Lung (tissue), 12 donors: Measurements from ENCODE around the gene WEE1. TPM values are rescaled to one million over a fixed set of nuclear protein-coding genes. Genes with fewer than 3 reads are reported as not detected.

Experiments used
- ATAC-seq: fragments of 200-7000 bp; cut with Tn5 transposase; one replicate; pipeline ENCODE4 v1.9.1; 2020; ENCODE audit warnings: moderate number of reproducible peaks; ENCODE audit not compliant: insufficient read depth, low FRiP score
- DNase-seq, 3 donors: peaks; one replicate each; pipeline ENCODE4 v3.0.0-alpha.2; 2013 to 2017
- H3K27ac ChIP-seq, 2 donors: one replicate each; pipeline ENCODE4 v1.5.1; 2013; ENCODE audit warnings: mild to moderate bottlenecking in 2 of 2, moderate library complexity in 2 of 2, control low read depth in 1 of 2, inconsistent platforms in 1 of 2, low read depth in 1 of 2, low read length in 1 of 2
- H3K27me3 ChIP-seq, 3 donors: one replicate each; pipeline ENCODE4 v1.5.1; 2013; ENCODE audit warnings: low read length in 2 of 3; ENCODE audit not compliant: control insufficient read depth in 3 of 3, insufficient read depth in 3 of 3
- H3K36me3 ChIP-seq, 4 donors: one replicate each; pipeline ENCODE4 v1.5.1; 2013; ENCODE audit warnings: low read length in 4 of 4, mild to moderate bottlenecking in 1 of 4, moderate library complexity in 1 of 4; ENCODE audit not compliant: control insufficient read depth in 4 of 4, insufficient read depth in 4 of 4
- H3K4me1 ChIP-seq, 5 donors: one replicate each; pipeline ENCODE4 v1.5.1; 2013; ENCODE audit warnings: low read length in 5 of 5, mild to moderate bottlenecking in 2 of 5, moderate library complexity in 1 of 5; ENCODE audit not compliant: control insufficient read depth in 5 of 5, insufficient read depth in 5 of 5
- H3K4me3 ChIP-seq: one replicate; pipeline ENCODE4 v1.5.1; 2013; ENCODE audit warnings: mild to moderate bottlenecking, control low read depth, moderate library complexity
- H3K9ac ChIP-seq, 2 donors: one replicate each; pipeline ENCODE4 v1.5.1; 2013; ENCODE audit warnings: low read length in 2 of 2, control low read depth in 1 of 2; ENCODE audit not compliant: insufficient read depth in 1 of 2
- H3K9me3 ChIP-seq, 4 donors: one replicate each; pipeline ENCODE4 v1.5.1; 2013; ENCODE audit warnings: low read length in 3 of 4, mild to moderate bottlenecking in 1 of 4, moderate library complexity in 1 of 4; ENCODE audit not compliant: control insufficient read depth in 4 of 4, insufficient read depth in 3 of 4
- CTCF ChIP-seq: IDR thresholded peaks from 2 replicates; pipeline ENCODE4 v1.5.1; 2012; ENCODE audit warnings: mild to moderate bottlenecking; ENCODE audit errors: control extremely low read depth, extremely low read depth
- WGBS, 2 donors: extraction: QIAGEN DNeasy Blood & Tissue Kit; methylation state at CpG; one replicate each; pipeline ENCODE4 v1.1.7; 2013; 5-methylcytosine and 5-hydroxymethylcytosine counted together
- polyA plus RNA-seq, 2 donors: library from polyadenylated mRNA; stranded (reverse); fragments of 200-250 nt; gene quantifications; one replicate each; pipeline ENCODE4 v1.2.1, GENCODE V29; 2013
- total RNA-seq, 2 donors: library from RNA; depleted of rRNA in 1 of 2; stranded (reverse); fragments of >200 nt in 1 of 2; gene quantifications; one replicate each; pipeline ENCODE4 v1.2.1, GENCODE V29; 2014 to 2021
- donor health status: control.
- donor health status: control.
- donor health status: Bipolar disorder and iron deficiency.
- donor health status: healthy.
- donor health status: DM: yes; HTN: yes; CAD: no.

Gene WEE1
- total and polyA plus RNA-seq, 4 donors, result 5.0 to 48.9 (median 9.7) TPM

DNA sequence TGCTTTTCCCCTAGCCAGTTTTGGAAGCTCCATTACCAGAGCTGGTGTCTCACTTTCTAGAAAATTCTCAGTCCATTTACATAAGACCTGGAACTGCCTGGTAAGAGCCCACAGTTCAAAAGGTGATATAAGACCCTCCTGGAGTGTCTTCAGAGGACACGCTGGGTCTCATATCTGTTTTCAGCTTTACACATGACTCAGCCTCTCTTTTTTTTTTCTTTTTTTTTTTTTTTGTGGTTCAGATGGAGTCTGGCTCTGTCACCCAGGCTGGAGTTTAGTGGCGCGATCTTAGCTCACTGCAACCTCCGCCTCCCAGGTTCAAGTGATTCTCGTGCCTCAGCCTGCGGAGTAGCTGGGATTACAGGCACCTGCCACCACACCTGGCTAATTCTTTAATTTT lies 30.7 kb downstream of the WEE1 start:
- peaks cover 0 to 3% (median 0%) of the 10 kb centered on the region in 4 donors for H3K9me3 ChIP-seq
- TF ChIP-seq CTCF, result no peak

GRCh38 chr11:9605742-9606141 lies 32.3 kb downstream of the WEE1 start:
- Histone ChIP-seq H3K9me3 (peaks cover 0 to 3% (median 0%) of the 10 kb centered on the region in 4 donors), H3K4me1 (peaks cover 0 to 9% (median 0%) of the 10 kb centered on the region in 5 donors), H3K4me3 (no peak overlapping the region), H3K9ac (no peak overlapping the region), H3K27me3 (no peaks in the 10 kb centered on the region), H3K27ac (no peak overlapping the region), H3K36me3 (no peaks in the 10 kb centered on the region)
- ATAC-seq (no peak), DNase-seq (no peak)
- 74 to 90% methylated on average over 5 of the region's 5 CpGs for WGBS, 2 donors
- no peak for TF ChIP-seq CTCF

More for the DNA sequence above, 30.7 kb downstream of the WEE1 start:
- Histone ChIP-seq H3K4me1 (peaks cover 0 to 9% (median 0%) of the 10 kb centered on the region in 5 donors), H3K27ac (no peak overlapping the region), H3K4me3 (no peak overlapping the region), H3K9ac (no peak overlapping the region), H3K27me3 (no peaks in the 10 kb centered on the region), H3K36me3 (no peaks in the 10 kb centered on the region)
- no peak for DNase-seq
- no peak for ATAC-seq
- 76 to 89% methylated on average over 6 of the region's 6 CpGs for WGBS, 2 donors

DNA sequence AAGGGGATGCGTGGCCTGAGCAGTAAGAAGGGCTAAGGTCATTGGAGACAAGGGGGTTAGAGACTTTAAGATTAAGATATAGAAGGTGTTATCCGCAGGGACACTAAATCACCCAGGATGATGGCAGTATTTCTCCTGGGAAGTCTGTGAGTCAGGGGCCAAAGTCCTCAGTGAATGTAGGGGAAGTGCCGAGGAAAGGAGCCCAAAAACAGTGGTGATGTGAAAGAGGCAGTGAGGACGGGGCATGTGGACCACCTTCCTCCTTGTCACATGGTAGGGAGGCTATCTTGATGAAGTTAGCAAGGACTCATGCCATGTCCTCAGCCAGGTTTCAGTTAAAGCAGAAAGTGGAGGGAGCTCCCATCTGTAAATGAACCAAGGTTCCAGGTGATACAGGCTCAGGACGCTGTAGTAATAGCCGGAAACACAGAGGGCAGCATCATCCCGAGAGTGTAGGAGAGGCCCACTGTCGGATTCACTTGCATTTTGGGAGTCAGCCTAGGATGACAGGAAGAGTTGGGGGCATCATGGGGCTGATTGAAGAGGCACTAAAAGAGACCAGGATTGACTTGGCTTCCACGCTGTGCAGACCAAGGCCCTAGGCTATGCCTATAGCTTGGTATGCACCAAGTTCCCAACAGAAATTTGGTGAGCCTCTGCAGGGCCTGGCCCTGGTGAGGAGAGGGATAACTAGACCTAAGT lies 33.5 kb downstream of the WEE1 start:
- no peak for ATAC-seq
- WGBS, 2 donors, result 86 to 90% methylated on average over 9 of the region's 9 CpGs
- Histone ChIP-seq H3K27ac (no peak overlapping the region), H3K27me3 (no peaks in the 10 kb centered on the region), H3K36me3 (no peaks in the 10 kb centered on the region), H3K4me3 (no peak overlapping the region), H3K9ac (no peak overlapping the region), H3K4me1 (no peaks in the 10 kb centered on the region), H3K9me3 (peaks cover 0 to 3% (median 0%) of the 10 kb centered on the region in 4 donors)
- DNase-seq, result no peak
- no peak for TF ChIP-seq CTCF
